GM19239 (cell line): ENCODE results near the gene GZF1.

Experiments
- DNase-seq: peaks from one replicate; pipeline ENCODE4 v3.0.0; 2011; ENCODE audit warnings: low spot score; ENCODE audit not compliant: insufficient read length
- FAIRE-seq: peaks from 2 replicates; lab custom pipeline; 2011; peaks lifted over from hg19 to GRCh38; lab: Jason Lieb, UNC

Gene GZF1

GRCh38 chr20:23367770-23368169 lies 5.8 kb downstream of the GZF1 start:
- FAIRE-seq: no peak
- no peak for DNase-seq

GRCh38 chr20:23368316-23369071 lies 6.5 kb downstream of the GZF1 start:
- FAIRE-seq (no peak), DNase-seq (no peak)

GRCh38 chr20:23369072-23369823 lies 7.3 kb downstream of the GZF1 start:
- FAIRE-seq: no peak

GRCh38 chr20:23370274-23370673 lies 8.3 kb downstream of the GZF1 start:
- FAIRE-seq (no peak), DNase-seq (no peak)

More at GRCh38 chr20:23369072-23369823, 7.3 kb downstream of the GZF1 start:
- DNase-seq: no peak

- DNase-seq: no peak
Observed at GRCh38 chr20:23370873-23371272, 8.9 kb downstream of the GZF1 start.

GRCh38 chr20:23371496-23371895 lies 9.5 kb downstream of the GZF1 start:
- FAIRE-seq: no peak
- DNase-seq: no peak

More at GRCh38 chr20:23370873-23371272, 8.9 kb downstream of the GZF1 start:
- FAIRE-seq: no peak

- DNase-seq (no peak), FAIRE-seq (no peak)
Observed at GRCh38 chr20:23374441-23374840, 12.5 kb downstream of the GZF1 start.

GRCh38 chr20:23375827-23376226 lies 13.8 kb downstream of the GZF1 start:
- FAIRE-seq: no peak
- no peak for DNase-seq

GRCh38 chr20:23379772-23380171 lies 17.8 kb downstream of the GZF1 start:
- DNase-seq: no peak
- no peak for FAIRE-seq

GRCh38 chr20:23381876-23382275 lies 19.9 kb downstream of the GZF1 start:
- FAIRE-seq (no peak), DNase-seq (no peak)

- FAIRE-seq (no peak), DNase-seq (no peak)
Observed at GRCh38 chr20:23386304-23387117, 24.5 kb downstream of the GZF1 start.

GRCh38 chr20:23387118-23387443 lies 25.1 kb downstream of the GZF1 start:
- DNase-seq: no peak
- no peak for FAIRE-seq

- no peak for DNase-seq
- FAIRE-seq: no peak
Observed at GRCh38 chr20:23390091-23390774, 28.3 kb downstream of the GZF1 start.

- no peak for DNase-seq
- FAIRE-seq: no peak
Observed at GRCh38 chr20:23391707-23392310, 29.8 kb downstream of the GZF1 start.

- DNase-seq (no peak), FAIRE-seq (no peak)
Observed at GRCh38 chr20:23393996-23394775, 32.2 kb downstream of the GZF1 start.

GRCh38 chr20:23396950-23397627 lies 35.1 kb downstream of the GZF1 start:
- DNase-seq (no peak), FAIRE-seq (no peak)

- DNase-seq: no peak
- FAIRE-seq: no peak
Observed at GRCh38 chr20:23397961-23398360, 36.0 kb downstream of the GZF1 start.

GRCh38 chr20:23399568-23400241 lies 37.7 kb downstream of the GZF1 start:
- no peak for DNase-seq
- FAIRE-seq: no peak
